CD14-positive monocyte (primary cell): Measurements from ENCODE around the gene ZSWIM3. TPM values are rescaled to one million over a fixed set of nuclear protein-coding genes. Genes with fewer than 3 reads are reported as not detected.

ENCODE experiments used
- DNase-seq, 3 donors: peaks; one replicate each; pipeline ENCODE4 v3.0.0-alpha.2; 2011 to 2022
- H2AFZ ChIP-seq: 2 replicates; pipeline ENCODE4 v1.6.0; 2012; ENCODE audit warnings: mild to moderate bottlenecking, low read depth, low read length, inconsistent platforms; ENCODE audit not compliant: insufficient read depth, poor library complexity, severe bottlenecking
- H3K27ac ChIP-seq, 2 donors: 1 replicate in 1 of 2; 2 replicates in 1 of 2; pipeline ENCODE4 v1.5.1; 2012 to 2013; ENCODE audit warnings: low read length in 2 of 2, control low read depth in 1 of 2, inconsistent platforms in 1 of 2, low read depth in 1 of 2, mild to moderate bottlenecking in 1 of 2
- H3K27me3 ChIP-seq, 2 donors: one replicate each; pipeline versions ENCODE4 v1.6.0 to v1.6.1; 2011 to 2013; ENCODE audit warnings: low read length in 2 of 2; ENCODE audit not compliant: control insufficient read depth in 2 of 2, insufficient read depth in 2 of 2
- H3K36me3 ChIP-seq, 2 donors: replicated peaks in 1 of 2; 1 replicate in 1 of 2; 2 replicates in 1 of 2; pipeline versions ENCODE4 v1.5.1 to v1.6.1; 2012 to 2013; ENCODE audit warnings: low read length in 2 of 2, control low read depth in 1 of 2, inconsistent platforms in 1 of 2, mild to moderate bottlenecking in 1 of 2; ENCODE audit not compliant: insufficient read depth in 2 of 2, control insufficient read depth in 1 of 2
- H3K4me1 ChIP-seq, 2 donors: 1 replicate in 1 of 2; 2 replicates in 1 of 2; pipeline versions ENCODE4 v1.5.1 to v1.6.1; 2012 to 2013; ENCODE audit warnings: low read length in 2 of 2, control low read depth in 1 of 2, inconsistent platforms in 1 of 2, mild to moderate bottlenecking in 1 of 2, moderate library complexity in 1 of 2; ENCODE audit not compliant: insufficient read depth in 2 of 2, control insufficient read depth in 1 of 2
- H3K4me2 ChIP-seq: replicated peaks from 2 replicates; pipeline ENCODE3; 2012; ENCODE audit warnings: low read length, moderate library complexity, mild to moderate bottlenecking; ENCODE audit not compliant: poor library complexity, severe bottlenecking; ENCODE audit errors: extremely low read depth
- H3K4me3 ChIP-seq, 3 experiments: fragments of 200-600 bp in 1 of 3; sonication (generic) in 1 of 3; replicated peaks in 1 of 3; 1 replicate in 2 of 3; 2 replicates in 1 of 3; pipeline ENCODE4 v1.5.1; 2011 to 2013; ENCODE audit warnings: low read length in 3 of 3, mild to moderate bottlenecking in 3 of 3, control low read depth in 2 of 3, low read depth in 2 of 3, inconsistent platforms in 1 of 3, moderate library complexity in 1 of 3
- H3K79me2 ChIP-seq: 2 replicates; pipeline ENCODE4 v1.6.0; 2012; ENCODE audit warnings: mild to moderate bottlenecking, control low read depth, inconsistent platforms, low read length, moderate library complexity; ENCODE audit not compliant: insufficient read depth
- H3K9ac ChIP-seq: 2 replicates; pipeline ENCODE4 v1.6.0; 2017; ENCODE audit warnings: low read length, mild to moderate bottlenecking; ENCODE audit not compliant: insufficient read depth, poor library complexity, severe bottlenecking
- H3K9me3 ChIP-seq, 2 donors: replicated peaks in 1 of 2; 1 replicate in 1 of 2; 2 replicates in 1 of 2; pipeline versions ENCODE4 v1.5.1 to v1.6.1; 2012 to 2013; ENCODE audit warnings: low read length in 2 of 2, control low read depth in 1 of 2; ENCODE audit not compliant: control insufficient read depth in 1 of 2, insufficient read depth in 1 of 2
- H4K20me1 ChIP-seq: 2 replicates; pipeline ENCODE4 v1.6.0; 2012; ENCODE audit warnings: mild to moderate bottlenecking, low read length, control low read depth, moderate library complexity; ENCODE audit not compliant: insufficient read depth
- H3K27ac Mint-ChIP-seq, 7 donors: one replicate each; pipeline ENCODE4 v1.8.0; 2020; ENCODE audit warnings: mild to moderate bottlenecking in 7 of 7, mixed read lengths in 7 of 7, moderate library complexity in 6 of 7, inconsistent platforms in 2 of 7
- H3K27me3 Mint-ChIP-seq, 3 donors: one replicate each; pipeline ENCODE4 v1.8.0; 2021 to 2022; ENCODE audit warnings: low read depth in 3 of 3, mild to moderate bottlenecking in 3 of 3, mixed read lengths in 3 of 3, moderate library complexity in 3 of 3, inconsistent platforms in 1 of 3
- H3K36me3 Mint-ChIP-seq, 2 donors: one replicate each; pipeline ENCODE4 v1.8.0; 2020; ENCODE audit warnings: mixed read lengths in 2 of 2, inconsistent platforms in 1 of 2, mild to moderate bottlenecking in 1 of 2
- H3K4me1 Mint-ChIP-seq: one replicate; pipeline ENCODE4 v1.8.0; 2020; ENCODE audit warnings: mild to moderate bottlenecking, mixed read lengths
- H3K4me3 Mint-ChIP-seq, 2 donors: one replicate each; pipeline ENCODE4 v1.8.0; 2020; ENCODE audit warnings: mild to moderate bottlenecking in 2 of 2, mixed read lengths in 2 of 2, moderate library complexity in 1 of 2
- H3K9me3 Mint-ChIP-seq, 7 donors: one replicate each; pipeline ENCODE4 v1.8.0; 2020 to 2022; ENCODE audit warnings: mixed read lengths in 7 of 7, mild to moderate bottlenecking in 6 of 7, moderate library complexity in 6 of 7, inconsistent platforms in 2 of 7
- CTCF ChIP-seq: fragments of 200-600 bp; IDR thresholded peaks from one replicate; pipeline ENCODE4 v1.8.0; 2022; ENCODE audit warnings: antibody characterized with exemption, mild to moderate bottlenecking
- WGBS: methylation state at CpG from one replicate; pipeline ENCODE4 v1.1.5; 2013; ENCODE audit warnings: missing lambda C conversion rate; ENCODE audit not compliant: insufficient coverage; 5-methylcytosine and 5-hydroxymethylcytosine counted together
- intact Hi-C, 2 donors: fragments of 100-400 bp; cut with micrococcal nuclease; formaldehyde crosslinking; loops; one replicate each; pipeline versions ENCODE4 v1.15.0 to v1.15.1; 2023
- polyA minus RNA-seq: library from RNA; depleted of rRNA, polyadenylated mRNA; stranded (reverse); fragments of >200 nt; gene quantifications from 2 replicates; pipeline ENCODE4 v1.2.3, GENCODE V29; 2012
- polyA plus RNA-seq, 3 donors: library from polyadenylated mRNA; depleted of rRNA in 1 of 3; unstranded in 2 of 3; stranded (reverse) in 1 of 3; fragments of 300-500 nt in 2 of 3; fragments of >200 nt in 1 of 3; fragmentation: Illumina TruSeq in 2 of 3; gene quantifications; 1 replicate in 2 of 3; 2 replicates in 1 of 3; pipeline ENCODE4 v1.2.3, GENCODE V29; 2012 to 2021
- total RNA-seq, 12 experiments: library from RNA in 1 of 12; stranded (reverse) in 1 of 12; fragments of 120-200 nt in 1 of 12; gene quantifications; one replicate each; pipeline ENCODE4 v1.2.4 and lab custom pipeline; 2013 to 2026; ENCODE audit warnings: mixed read lengths in 6 of 12, inconsistent platforms in 1 of 12

ZSWIM3 gene
- 4.9 TPM for total RNA-seq (2013)
- polyA plus RNA-seq, result 1 to 10 TPM in 1 of 3 donors, under 1 TPM in 2; 0.29 to 1.5 (median 0.64) TPM
- polyA minus RNA-seq, result 2.8 and 4.5 TPM in 2 replicates
- 5.0 to 22.3 (median 10.7) reads per million in 11 experiments for total RNA-seq (lab: John Stamatoyannopoulos, UW)

- DNase-seq, result peak; percentile 99 to 100 (median 100)
- Mint-ChIP-seq H3K9me3 (no peaks in the 10 kb centered on the region), H3K4me3 (peak within 1 kb of the TSS; percentile 89 to 95), H3K4me1 (peaks cover 33% of the 10 kb centered on the region), H3K36me3 (peaks cover 21 to 35% of the 10 kb centered on the region in 2 donors), H3K27ac (peak within 1 kb of the TSS; percentile 90 to 97 (median 97)), H3K27me3 (peaks cover 0 to 3% (median 2%) of the 10 kb centered on the region in 3 donors)
- Histone ChIP-seq H3K4me1 (peaks cover 19 to 26% of the 10 kb centered on the region in 2 donors), H3K79me2 (peaks cover 58% of the 10 kb centered on the region), H3K4me2 (peak within 1 kb of the TSS; percentile 99), H3K9ac (peak within 1 kb of the TSS; percentile 91), H3K36me3 (peaks cover 21 to 23% of the 10 kb centered on the region in 2 donors), H4K20me1 (no peaks in the 10 kb centered on the region), H3K27ac (peak within 1 kb of the TSS; percentile 70 to 95), H3K9me3 (no peaks in the 10 kb centered on the region), H2AFZ (peak within 1 kb of the TSS; percentile 99), H3K27me3 (no peaks in the 10 kb centered on the region), H3K4me3 (peak within 1 kb of the TSS; percentile 92 to 98 (median 96))
- intact Hi-C loops, result loop anchor here in 1 of 2 donors (5.0 kb wide), 1 partner anchor 35 kb away; the partner anchor contains the start of genes CTSA and NEURL2
- no peak for TF ChIP-seq CTCF
- WGBS, result 0% methylated on average over 27 of the region's 36 CpGs
Measured at GRCh38 chr20:45857114-45857881, at the start of gene ZSWIM3, which contains the start of gene ACOT8. TSS of gene ZSWIM3 (plus strand) at chr20:45857614. CDS start at chr20:45857826, 212 bp downstream. TSS of gene ACOT8 (minus strand) at chr20:45857392. CDS start at chr20:45857315, 77 bp downstream.

GRCh38 chr20:45810191-45810970, 47.0 kb upstream of the ZSWIM3 start:
- no peaks in the 10 kb centered on the region for H3K27me3 Mint-ChIP-seq
- no peak overlapping the region for H3K4me3 Mint-ChIP-seq
- WGBS, result 79% methylated on average over 4 of the region's 8 CpGs
- no peak overlapping the region for H3K27ac ChIP-seq
- no peak overlapping the region for H2AFZ ChIP-seq
- no peak for DNase-seq
- peaks cover 60 to 67% of the 10 kb centered on the region in 2 donors for H3K36me3 ChIP-seq
- H4K20me1 ChIP-seq, result peaks cover 51% of the 10 kb centered on the region
- peaks cover 32% of the 10 kb centered on the region for H3K79me2 ChIP-seq
- H3K9me3 Mint-ChIP-seq, result peaks cover 0 to 3% (median 0%) of the 10 kb centered on the region in 7 donors
- intact Hi-C loops, result loop anchor here in 1 of 2 donors (5.0 to 10.0 kb wide), 2 partner anchors 124 to 162 kb away; partner anchors contain the start of genes PCIF1 and ZNF335
- H3K36me3 Mint-ChIP-seq, result peaks cover 60 to 68% of the 10 kb centered on the region in 2 donors
- TF ChIP-seq CTCF, result no peak
- H3K9me3 ChIP-seq, result no peaks in the 10 kb centered on the region
- no peak overlapping the region for H3K4me2 ChIP-seq
- H3K4me3 ChIP-seq, result no peak overlapping the region
- H3K4me1 Mint-ChIP-seq, result peaks cover 18% of the 10 kb centered on the region
- H3K27me3 ChIP-seq, result no peaks in the 10 kb centered on the region
- no peak overlapping the region for H3K9ac ChIP-seq
- no peak overlapping the region for H3K27ac Mint-ChIP-seq
- peaks cover 18 to 24% of the 10 kb centered on the region in 2 donors for H3K4me1 ChIP-seq
